ENCODE results near the gene LCP1. TPM values are rescaled to one million over a fixed set of nuclear protein-coding genes. Genes with fewer than 3 reads are reported as not detected.
A peak's percentile ranks its signal among the peaks of the same experiment; 100 is the strongest.

Gene LCP1
- total and polyA plus RNA-seq, 3 donors from 2014 or later, result 24.1 to 80.5 (median 48.7) TPM

GRCh38 chr13:46152627-46153328, 29.2 kb downstream of the LCP1 start:
- intact Hi-C loops (cut with DNase I; ENCODE audit: low total_unique reads), result no loop called here
- WGBS, 2 donors, result 88 to 89% methylated on average over 6 of the region's 6 CpGs
- DNase-seq, result no peak
- Histone ChIP-seq H3K4me1 (no peaks in the 10 kb centered on the region), H3K27me3 (no peaks in the 10 kb centered on the region), H3K9me3 (no peaks in the 10 kb centered on the region), H3K36me3 (ENCODE audit: low read depth, missing control alignments) (no peaks in the 10 kb centered on the region), H3K4me3 (no peak overlapping the region), H3K27ac (no peak overlapping the region)
- TF ChIP-seq CTCF (IDR thresholded peaks at IDR 0.05) (no peak), POLR2A (IDR thresholded peaks at IDR 0.05) (no peak)

GRCh38 chr13:46150134-46150693, 31.8 kb downstream of the LCP1 start:
- H3K4me3 ChIP-seq, result no peak overlapping the region
- no peaks in the 10 kb centered on the region for H3K4me1 ChIP-seq
- 92 to 97% methylated on average over 1 of the region's 1 CpG for whole genome bisulfite sequencing, 2 donors
- no peak for DNase-seq
- intact Hi-C loops (cut with DNase I; ENCODE audit: low total_unique reads), result no loop called here
- H3K27ac ChIP-seq, result no peak overlapping the region
- no peaks in the 10 kb centered on the region for H3K36me3 ChIP-seq (ENCODE audit: low read depth, missing control alignments)
- TF ChIP-seq CTCF (IDR thresholded peaks at IDR 0.05) (no peak), POLR2A (IDR thresholded peaks at IDR 0.05) (no peak)
- no peaks in the 10 kb centered on the region for H3K27me3 ChIP-seq
- H3K9me3 ChIP-seq, result no peaks in the 10 kb centered on the region

- no peak overlapping the region for H3K27ac ChIP-seq
- no peaks in the 10 kb centered on the region for H3K9me3 ChIP-seq
- no peaks in the 10 kb centered on the region for H3K27me3 ChIP-seq
- no peaks in the 10 kb centered on the region for H3K4me1 ChIP-seq
- DNase-seq, result no peak
- no peak for TF ChIP-seq CTCF (IDR thresholded peaks at IDR 0.05)
- no peak for TF ChIP-seq POLR2A (IDR thresholded peaks at IDR 0.05)
- WGBS, 2 donors, result 70 to 77% methylated on average over 7 of the region's 7 CpGs
- no peak overlapping the region for H3K4me3 ChIP-seq
- intact Hi-C loops (cut with DNase I; ENCODE audit: low total_unique reads), result no loop called here
- no peaks in the 10 kb centered on the region for H3K36me3 ChIP-seq (ENCODE audit: low read depth, missing control alignments)
These were observed 32.5 kb downstream of the LCP1 start for GRCh38 chr13:46149272-46150133.

- H3K4me3 ChIP-seq, result no peak overlapping the region
- H3K4me1 ChIP-seq, result no peaks in the 10 kb centered on the region
- TF ChIP-seq POLR2A (IDR thresholded peaks at IDR 0.05) (no peak), CTCF (IDR thresholded peaks at IDR 0.05) (no peak)
- no peak overlapping the region for H3K27ac ChIP-seq
- no peaks in the 10 kb centered on the region for H3K27me3 ChIP-seq
- DNase-seq, result peak; percentile 21
- intact Hi-C loops (cut with DNase I; ENCODE audit: low total_unique reads), result no loop called here
- no peaks in the 10 kb centered on the region for H3K36me3 ChIP-seq (ENCODE audit: low read depth, missing control alignments)
- no peaks in the 10 kb centered on the region for H3K9me3 ChIP-seq
- 58 to 82% methylated on average over 3 of the region's 3 CpGs for WGBS, 2 donors
These were observed 35.1 kb downstream of the LCP1 start for GRCh38 chr13:46146898-46147297.
